Gastrocnemius medialis (tissue), 4 donors: Measurements from ENCODE around the gene SMTN.

Experiments used
- CTCF ChIP-seq, 5 experiments: fragments of 450-650 bp in 3 of 5; fragments of 200-600 bp in 2 of 5; sonication (generic) in 2 of 5; IDR thresholded peaks in 4 of 5; conservative IDR thresholded peaks in 1 of 5; 1 replicate in 4 of 5; 2 replicates in 1 of 5; pipeline ENCODE4 v1.5.1; 2016 to 2019; ENCODE audit warnings: antibody characterized with exemption in 5 of 5, mild to moderate bottlenecking in 3 of 5, moderate library complexity in 3 of 5
- POLR2A ChIP-seq, 2 donors: fragments of 450-650 bp; IDR thresholded peaks; one replicate each; pipeline ENCODE4 v1.6.1; 2017; ENCODE audit warnings: antibody characterized with exemption in 2 of 2, mild to moderate bottlenecking in 2 of 2, moderate library complexity in 2 of 2

DNA sequence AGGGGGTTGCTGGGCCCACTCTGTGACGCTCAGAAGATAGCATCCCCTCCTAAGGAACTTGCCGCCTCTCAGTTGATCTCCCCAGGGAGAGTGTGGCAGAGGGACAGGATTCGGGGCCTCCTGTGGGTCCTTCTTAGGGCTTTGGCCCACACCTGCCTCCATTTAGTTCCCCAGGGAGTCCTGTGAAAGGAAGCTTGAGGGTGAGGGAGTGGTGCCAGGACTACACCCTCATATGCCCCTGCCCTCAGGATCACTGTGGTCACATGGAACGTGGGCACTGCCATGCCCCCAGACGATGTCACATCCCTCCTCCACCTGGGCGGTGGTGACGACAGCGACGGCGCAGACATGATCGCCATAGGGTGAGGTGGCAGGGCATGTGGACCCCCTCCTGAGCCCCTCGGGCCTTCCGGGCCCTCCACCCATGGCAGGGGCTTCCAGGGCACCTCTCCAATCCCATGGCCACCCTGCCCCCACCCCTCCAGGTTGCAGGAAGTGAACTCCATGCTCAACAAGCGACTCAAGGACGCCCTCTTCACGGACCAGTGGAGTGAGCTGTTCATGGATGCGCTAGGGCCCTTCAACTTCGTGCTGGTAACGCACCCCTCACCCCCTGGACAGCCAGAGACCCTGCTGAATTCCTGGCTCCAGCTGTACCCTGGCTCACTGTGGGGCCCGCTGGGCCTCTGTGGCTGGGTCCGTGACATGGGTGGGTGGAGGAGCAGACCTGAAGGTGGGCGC is 45.2 kb downstream of the SMTN start:
- TF ChIP-seq CTCF (IDR thresholded peaks at IDR 0.05 in 4 of 5, conservative IDR thresholded peaks at IDR 0.05 in 1 of 5) (no peak), POLR2A (IDR thresholded peaks at IDR 0.05) (no peak)
